H1 (cell line): ENCODE results near the gene ITGA3.

ENCODE experiments used
- CTCF ChIP-seq, 3 experiments: IDR thresholded peaks; 1 replicate in 2 of 3; 2 replicates in 1 of 3; pipeline versions ENCODE4 v1.5.1 to v1.6.1; 2011; ENCODE audit warnings: low read length in 3 of 3, mild to moderate bottlenecking in 3 of 3, inconsistent platforms in 2 of 3, low read depth in 1 of 3, moderate library complexity in 1 of 3; ENCODE audit not compliant: insufficient read depth in 1 of 3; ENCODE audit errors: control extremely low read depth in 1 of 3
- EZH2 ChIP-seq: fragments of 200-600 bp; sonication (generic); IDR thresholded peaks from 2 replicates; pipeline ENCODE4 v1.7.1; 2012; ENCODE audit warnings: low read depth, mild to moderate bottlenecking, moderate library complexity, low read length, inconsistent platforms; ENCODE audit not compliant: severe bottlenecking
- SRF ChIP-seq: IDR thresholded peaks from 2 replicates; pipeline ENCODE4 v1.6.1; 2011; ENCODE audit warnings: mild to moderate bottlenecking, low read depth, low read length, moderate library complexity

GRCh38 chr17:50090071-50090470, 34.2 kb downstream of the ITGA3 start:
- TF ChIP-seq SRF (no peak), CTCF (IDR thresholded peaks at IDR 0.05; ENCODE audit: control extremely low read depth in 1 of 3, insufficient read depth in 1 of 3, low read depth in 1 of 3, low read length in 3 of 3) (no peak), EZH2 (no peak)
